ENCODE results near the gene CFAP92.

CFAP92 gene

GRCh38 chr3:128993461-128994172 lies at the start of gene CFAP92:
Gene CFAP92 (minus strand): TSS chr3:128994076. CDS start chr3:128993304, 772 bp downstream.
- in situ Hi-C loops (cut with HindIII; ENCODE audit: low sequenced_read_pairs) = loop anchor here (10.0 kb wide), 2 partner anchors 121 to 241 kb away; no protein-coding TSS in a partner anchor

- in situ Hi-C loops (cut with HindIII; ENCODE audit: low sequenced_read_pairs) = no loop called here
Observed at GRCh38 chr3:129040579-129041300, 46.9 kb upstream of the CFAP92 start.

- in situ Hi-C loops (cut with HindIII; ENCODE audit: low sequenced_read_pairs) = no loop called here
Observed at GRCh38 chr3:129040039-129040336, 46.1 kb upstream of the CFAP92 start.

- in situ Hi-C loops (cut with HindIII; ENCODE audit: low sequenced_read_pairs) = no loop called here
Observed at GRCh38 chr3:129039271-129040038, 45.6 kb upstream of the CFAP92 start.

- in situ Hi-C loops (cut with HindIII; ENCODE audit: low sequenced_read_pairs) = no loop called here
Observed at GRCh38 chr3:129038121-129038855, 44.4 kb upstream of the CFAP92 start.

GRCh38 chr3:129037093-129037419 lies 43.2 kb upstream of the CFAP92 start:
- in situ Hi-C loops (cut with HindIII; ENCODE audit: low sequenced_read_pairs) = no loop called here

- in situ Hi-C loops (cut with HindIII; ENCODE audit: low sequenced_read_pairs) = no loop called here
Observed at GRCh38 chr3:129036222-129037092, 42.6 kb upstream of the CFAP92 start.

GRCh38 chr3:129035360-129036221 lies 41.7 kb upstream of the CFAP92 start:
- in situ Hi-C loops (cut with HindIII; ENCODE audit: low sequenced_read_pairs) = no loop called here

GRCh38 chr3:129034642-129035041 lies 40.8 kb upstream of the CFAP92 start:
- in situ Hi-C loops (cut with HindIII; ENCODE audit: low sequenced_read_pairs) = no loop called here

- in situ Hi-C loops (cut with HindIII; ENCODE audit: low sequenced_read_pairs) = no loop called here
Observed at GRCh38 chr3:129033633-129034321, 39.9 kb upstream of the CFAP92 start.

- in situ Hi-C loops (cut with HindIII; ENCODE audit: low sequenced_read_pairs) = no loop called here
Observed at GRCh38 chr3:129033151-129033550, 39.3 kb upstream of the CFAP92 start.

- in situ Hi-C loops (cut with HindIII; ENCODE audit: low sequenced_read_pairs) = no loop called here
Observed at GRCh38 chr3:129032716-129033115, 38.8 kb upstream of the CFAP92 start.

GRCh38 chr3:129031476-129032215 lies 37.8 kb upstream of the CFAP92 start:
- in situ Hi-C loops (cut with HindIII; ENCODE audit: low sequenced_read_pairs) = no loop called here

GRCh38 chr3:129030611-129031010 lies 36.7 kb upstream of the CFAP92 start:
- in situ Hi-C loops (cut with HindIII; ENCODE audit: low sequenced_read_pairs) = no loop called here

GRCh38 chr3:129028866-129029265 lies 35.0 kb upstream of the CFAP92 start:
- in situ Hi-C loops (cut with HindIII; ENCODE audit: low sequenced_read_pairs) = no loop called here

- in situ Hi-C loops (cut with HindIII; ENCODE audit: low sequenced_read_pairs) = no loop called here
Observed at GRCh38 chr3:129027544-129027880, 33.6 kb upstream of the CFAP92 start.

GRCh38 chr3:129026728-129027543 lies 33.1 kb upstream of the CFAP92 start:
- in situ Hi-C loops (cut with HindIII; ENCODE audit: low sequenced_read_pairs) = no loop called here
